ENCODE data around the gene PCDHGA9.

PCDHGA9 gene

DNA sequence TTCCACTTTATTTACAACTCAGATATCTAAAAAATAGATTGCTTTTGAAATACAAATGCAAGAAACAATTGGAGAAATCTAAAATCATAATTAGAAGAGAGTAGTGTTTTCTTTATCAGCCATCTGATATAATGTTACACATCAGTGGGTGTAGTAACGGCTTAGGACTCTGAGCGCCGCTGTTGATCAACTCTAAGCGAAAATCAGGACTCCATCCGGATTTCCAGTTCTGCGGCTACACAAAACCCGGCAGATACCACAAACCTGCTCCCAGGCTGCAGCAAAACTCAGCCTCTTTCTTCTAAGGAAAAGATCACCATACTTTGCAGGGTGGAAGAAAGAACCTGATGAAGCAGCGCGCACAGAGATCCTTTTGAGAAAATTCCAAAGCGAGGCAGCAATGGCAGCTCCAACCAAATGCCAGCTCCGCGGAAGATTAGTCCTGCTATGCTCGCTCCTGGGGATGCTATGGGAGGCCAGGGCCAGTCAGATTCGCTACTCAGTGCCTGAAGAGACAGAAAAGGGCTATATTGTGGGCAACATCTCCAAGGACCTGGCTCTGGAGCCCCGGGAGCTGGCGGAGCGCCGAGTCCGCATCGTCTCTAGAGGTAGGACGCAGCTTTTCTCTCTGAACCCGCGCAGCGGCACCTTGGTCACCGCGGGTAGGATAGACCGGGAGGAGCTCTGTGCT, at the start of gene PCDHGA9:
TSS of gene PCDHGA9 (plus strand) at position 226 of the 691 bp plus-strand sequence. CDS start at position 401, 175 bp downstream.
- Mint-ChIP-seq H3K27ac (no peak within 1 kb of the TSS), H3K9me3 (peaks cover 63% of the 10 kb centered on the region), H3K4me1 (no peaks in the 10 kb centered on the region), H3K27me3 (ENCODE audit: low read depth) (peaks cover 7% of the 10 kb centered on the region), H3K4me3 (no peak within 1 kb of the TSS), H3K36me3 (ENCODE audit: low read depth) (peaks cover 47% of the 10 kb centered on the region)
- TF ChIP-seq CTCF (IDR thresholded peaks at IDR 0.05; ENCODE audit: unreplicated experiment in 3 of 3) = no peak

DNA sequence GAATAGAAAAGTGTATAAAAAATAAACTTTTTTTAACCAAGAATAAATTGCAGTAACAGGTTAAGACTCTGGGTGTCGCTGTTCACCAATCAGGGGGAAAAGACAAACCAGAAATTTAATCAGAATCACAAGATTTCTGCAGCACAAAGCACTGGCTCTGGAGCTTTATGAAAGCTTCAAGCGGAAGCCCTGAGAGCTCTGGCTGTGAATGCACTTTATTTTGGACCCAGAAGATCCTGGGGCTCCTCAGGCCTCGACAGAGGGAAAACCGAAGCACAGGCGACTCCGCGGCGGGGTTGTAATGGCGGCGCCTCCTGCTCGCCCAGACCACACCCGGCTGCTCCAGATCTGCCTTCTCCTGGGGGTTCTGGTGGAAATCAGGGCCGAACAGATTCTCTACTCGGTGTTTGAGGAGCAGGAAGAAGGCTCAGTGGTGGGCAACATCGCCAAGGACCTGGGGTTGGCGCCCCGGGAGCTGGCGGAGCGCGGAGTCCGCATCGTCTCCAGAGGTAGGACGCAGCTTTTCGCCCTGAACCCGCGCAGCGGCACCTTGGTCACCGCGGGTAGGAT, 47.6 kb upstream of the PCDHGA9 start, which contains the start of gene PCDHGA4:
TSS of gene PCDHGA4 (plus strand) at position 122 of the 570 bp plus-strand sequence. CDS start at position 209, 87 bp downstream.
- H3K4me1 Mint-ChIP-seq = no peaks in the 10 kb centered on the region
- peaks cover 52% of the 10 kb centered on the region for H3K9me3 Mint-ChIP-seq
- H3K36me3 Mint-ChIP-seq (ENCODE audit: low read depth) = peaks cover 37% of the 10 kb centered on the region
- peaks cover 4% of the 10 kb centered on the region for H3K27me3 Mint-ChIP-seq (ENCODE audit: low read depth)
- no peak within 1 kb of the TSS for H3K4me3 Mint-ChIP-seq
- H3K27ac Mint-ChIP-seq = no peak within 1 kb of the TSS
- TF ChIP-seq CTCF (IDR thresholded peaks at IDR 0.05; ENCODE audit: unreplicated experiment in 3 of 3) = no peak

- H3K36me3 Mint-ChIP-seq (ENCODE audit: low read depth) = peaks cover 35% of the 10 kb centered on the region
- H3K27me3 Mint-ChIP-seq (ENCODE audit: low read depth) = peaks cover 4% of the 10 kb centered on the region
- no peak overlapping the region for H3K4me3 Mint-ChIP-seq
- H3K9me3 Mint-ChIP-seq = peaks cover 54% of the 10 kb centered on the region
- no peak overlapping the region for H3K27ac Mint-ChIP-seq
- no peak for TF ChIP-seq CTCF (IDR thresholded peaks at IDR 0.05; ENCODE audit: unreplicated experiment in 3 of 3)
- H3K4me1 Mint-ChIP-seq = no peaks in the 10 kb centered on the region
Measured at GRCh38 chr5:141355641-141356040, 46.9 kb upstream of the PCDHGA9 start.

DNA sequence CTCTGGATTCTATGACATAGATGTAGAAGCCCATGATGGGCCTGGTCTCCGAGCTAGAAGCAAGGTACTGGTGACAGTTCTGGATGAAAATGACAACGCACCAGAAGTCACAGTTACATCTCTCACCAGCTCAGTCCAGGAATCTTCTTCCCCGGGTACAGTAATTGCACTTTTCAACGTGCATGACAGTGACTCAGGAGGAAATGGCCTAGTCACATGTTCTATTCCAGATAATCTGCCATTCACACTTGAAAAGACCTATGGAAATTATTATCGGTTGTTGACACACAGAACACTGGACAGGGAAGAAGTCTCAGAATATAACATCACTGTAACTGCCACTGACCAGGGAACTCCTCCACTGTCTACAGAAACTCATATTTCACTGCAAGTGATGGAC, 46.4 kb upstream of the PCDHGA9 start:
- TF ChIP-seq CTCF (IDR thresholded peaks at IDR 0.05; ENCODE audit: unreplicated experiment in 3 of 3) = no peak
- H3K4me3 Mint-ChIP-seq = no peak overlapping the region
- no peaks in the 10 kb centered on the region for H3K4me1 Mint-ChIP-seq
- H3K27ac Mint-ChIP-seq = no peak overlapping the region
- H3K27me3 Mint-ChIP-seq (ENCODE audit: low read depth) = peaks cover 4% of the 10 kb centered on the region
- H3K9me3 Mint-ChIP-seq = peaks cover 58% of the 10 kb centered on the region
- peaks cover 40% of the 10 kb centered on the region for H3K36me3 Mint-ChIP-seq (ENCODE audit: low read depth)

DNA sequence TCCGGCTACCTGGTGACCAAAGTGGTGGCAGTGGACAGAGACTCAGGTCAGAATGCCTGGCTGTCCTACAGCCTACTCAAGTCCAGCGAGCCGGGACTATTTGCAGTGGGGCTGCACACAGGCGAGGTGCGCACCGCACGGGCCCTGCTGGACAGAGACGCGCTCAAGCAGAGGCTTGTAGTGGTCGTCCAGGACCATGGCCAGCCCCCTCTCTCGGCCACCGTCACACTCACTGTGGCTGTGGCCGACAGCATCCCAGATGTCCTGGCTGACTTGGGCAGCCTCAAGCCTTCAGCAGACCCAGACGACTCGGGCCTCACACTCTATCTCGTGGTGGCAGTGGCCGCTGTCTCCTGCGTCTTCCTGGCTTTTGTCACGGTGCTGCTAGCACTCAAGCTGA, 45.6 kb upstream of the PCDHGA9 start:
- no peak for TF ChIP-seq CTCF (IDR thresholded peaks at IDR 0.05; ENCODE audit: unreplicated experiment in 3 of 3)
- Mint-ChIP-seq H3K27ac (no peak overlapping the region), H3K27me3 (ENCODE audit: low read depth) (peaks cover 4% of the 10 kb centered on the region), H3K36me3 (ENCODE audit: low read depth) (peaks cover 42% of the 10 kb centered on the region), H3K4me3 (no peak overlapping the region), H3K4me1 (no peaks in the 10 kb centered on the region), H3K9me3 (peaks cover 62% of the 10 kb centered on the region)
